DMS153 treated with DMSO at 0.1 percent for 48 hours (cell line): ENCODE measurements around the gene IFIH1.

Experiments
- DNase-seq: peaks from one replicate; lab custom pipeline; 2025; ENCODE audit not compliant: unreplicated experiment; lab: John Stamatoyannopoulos, UW

The IFIH1 gene

DNA sequence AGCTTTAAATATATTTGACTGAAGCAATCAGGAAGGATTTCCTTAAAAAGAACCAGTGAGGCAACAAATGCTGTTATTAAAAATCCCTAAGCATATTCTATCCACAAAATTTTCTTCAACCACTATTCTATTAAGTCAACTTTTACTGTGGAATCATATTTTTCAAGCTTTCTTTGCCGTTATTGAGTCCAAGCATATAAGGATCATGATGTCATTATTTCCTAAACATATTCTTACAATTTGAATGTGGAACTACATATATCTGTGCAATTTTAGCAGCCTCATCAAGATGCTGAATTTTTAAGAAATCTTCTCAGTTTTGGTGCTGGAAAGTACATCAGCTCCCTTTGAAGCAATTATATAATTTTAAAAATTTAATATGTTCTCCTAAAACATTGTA, 5.6 kb downstream of the IFIH1 start:
- no peak for DNase-seq

GRCh38 chr2:162308747-162309503, 9.6 kb downstream of the IFIH1 start:
- DNase-seq: no peak

DNA sequence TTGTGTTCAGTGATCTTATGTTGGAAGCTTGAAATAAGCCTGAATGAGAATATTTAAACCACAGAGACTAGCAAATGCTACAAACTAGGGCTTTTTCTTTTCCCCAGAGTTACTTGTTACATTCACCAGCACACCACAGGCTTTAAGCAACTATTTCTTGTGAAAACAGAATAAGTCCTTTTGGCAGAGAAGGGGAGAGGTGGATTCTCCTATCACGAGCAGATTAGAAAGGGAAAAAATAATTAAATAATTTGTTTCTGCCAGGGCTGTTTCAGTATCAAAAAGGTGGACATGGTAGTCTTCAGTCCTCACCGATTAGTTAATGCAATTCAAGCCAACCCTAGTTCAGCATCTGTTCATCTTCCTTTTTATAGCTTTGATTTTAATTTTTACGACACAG, 12.6 kb downstream of the IFIH1 start:
- DNase-seq: no peak

DNA sequence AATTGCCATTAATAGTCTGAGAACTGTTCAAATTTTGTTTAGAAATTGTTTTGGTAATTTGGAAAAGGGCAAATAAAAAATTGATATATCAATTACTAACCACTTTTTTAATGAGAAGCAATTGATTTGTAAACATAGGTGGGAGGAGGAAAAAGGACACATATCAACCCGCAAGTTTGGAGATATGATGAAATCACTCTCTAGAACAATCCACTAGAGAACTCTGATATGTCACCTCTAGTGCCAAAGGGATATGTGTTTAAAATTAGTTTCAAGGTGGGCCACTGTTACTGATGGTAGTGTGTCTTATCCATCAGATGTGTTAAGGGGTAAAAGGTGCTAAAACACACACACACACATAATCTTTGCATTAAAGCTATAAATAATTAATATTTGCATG, 16.6 kb downstream of the IFIH1 start:
- no peak for DNase-seq

DNA sequence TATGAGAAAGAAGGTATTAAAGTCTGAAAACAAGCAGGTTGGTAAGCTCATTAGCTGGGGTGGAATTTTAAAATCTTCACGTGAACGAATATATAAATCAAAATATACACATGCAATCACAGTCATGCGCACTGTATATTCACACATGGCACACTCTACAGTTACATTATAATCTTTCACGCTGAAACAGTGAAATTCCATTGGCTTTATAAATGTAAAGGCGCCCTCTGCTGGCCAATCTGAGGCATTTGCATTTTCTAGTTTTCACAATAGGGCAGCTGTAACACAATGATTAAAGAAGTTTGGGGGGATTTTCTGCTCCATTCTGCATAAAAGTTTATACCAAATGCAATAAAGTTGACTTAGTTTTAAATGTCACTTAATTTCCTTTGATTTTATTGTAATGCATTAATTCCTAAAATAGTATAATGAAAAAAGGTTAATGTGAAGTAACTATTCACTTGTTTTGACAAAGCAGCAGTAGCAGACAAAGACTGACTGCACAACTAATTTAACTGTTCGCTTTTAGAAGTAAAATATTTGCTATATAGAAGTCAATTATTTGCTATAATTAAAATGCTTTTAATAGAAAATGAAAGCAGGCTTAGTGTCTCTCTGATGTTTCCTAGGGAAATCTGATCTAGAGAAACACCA, 17.2 kb downstream of the IFIH1 start:
- DNase-seq: peak; percentile 69

- no peak for DNase-seq
Measured at GRCh38 chr2:162300266-162300665, 18.2 kb downstream of the IFIH1 start.

DNA sequence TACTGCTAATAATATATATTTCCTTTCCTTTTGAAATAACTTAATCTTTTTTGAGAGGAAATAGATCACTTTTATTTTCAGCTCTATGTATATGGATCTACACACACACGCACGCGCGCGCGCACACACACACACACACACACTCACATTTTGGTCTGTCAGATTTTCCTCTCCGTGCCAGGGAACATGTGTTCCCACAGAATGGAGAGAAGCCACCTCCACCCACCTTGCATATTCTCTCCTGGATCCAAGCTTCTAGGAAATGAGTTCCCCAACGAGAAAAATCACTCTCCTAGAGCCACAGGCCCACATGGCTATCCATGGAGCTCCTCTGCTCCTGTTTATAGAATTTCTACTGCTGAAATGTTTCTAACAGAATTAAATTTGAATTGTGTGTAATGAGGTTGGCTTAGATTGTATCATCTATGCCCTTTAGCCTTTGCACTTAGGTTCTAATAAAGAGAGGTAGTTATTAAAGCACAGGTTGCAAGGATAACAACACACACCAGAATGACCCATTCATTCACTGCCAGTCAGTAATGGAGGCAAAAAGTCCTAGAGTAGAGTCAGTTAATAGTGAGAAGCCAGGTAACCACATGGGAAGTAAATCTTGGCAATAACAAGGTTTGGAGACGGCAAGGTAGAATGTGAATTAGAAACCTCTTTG, 19.7 kb downstream of the IFIH1 start:
- no peak for DNase-seq

DNA sequence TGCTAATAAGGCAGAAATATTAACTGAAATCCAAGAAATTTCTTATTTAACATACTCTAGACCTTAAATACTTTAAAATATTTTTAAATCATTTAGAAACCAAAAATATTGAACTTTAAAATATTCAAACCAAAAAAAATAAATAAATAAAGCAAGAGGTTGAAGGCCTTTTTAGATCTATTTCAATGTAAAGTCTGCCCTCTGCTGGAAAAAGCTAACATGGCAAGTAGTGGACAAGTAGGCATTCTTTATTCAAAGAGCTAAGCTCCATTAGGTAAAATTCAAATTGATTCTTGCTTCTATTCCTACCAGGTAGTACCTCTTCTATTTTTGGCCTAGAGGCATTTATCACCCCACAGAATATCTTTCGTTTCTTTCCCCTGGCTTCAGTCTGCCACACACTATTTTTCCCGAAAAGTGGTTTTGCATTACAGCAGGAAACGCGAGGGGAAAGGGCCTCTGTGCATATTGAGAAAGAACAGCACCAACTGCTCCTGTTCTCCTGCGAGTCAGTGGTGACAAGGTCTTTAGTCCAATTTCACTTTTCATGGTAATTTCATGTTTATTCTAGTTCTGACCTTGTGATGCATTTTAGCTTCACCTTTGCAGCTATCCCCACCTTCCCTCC, 20.4 kb downstream of the IFIH1 start:
- peak; percentile 61 for DNase-seq

DNA sequence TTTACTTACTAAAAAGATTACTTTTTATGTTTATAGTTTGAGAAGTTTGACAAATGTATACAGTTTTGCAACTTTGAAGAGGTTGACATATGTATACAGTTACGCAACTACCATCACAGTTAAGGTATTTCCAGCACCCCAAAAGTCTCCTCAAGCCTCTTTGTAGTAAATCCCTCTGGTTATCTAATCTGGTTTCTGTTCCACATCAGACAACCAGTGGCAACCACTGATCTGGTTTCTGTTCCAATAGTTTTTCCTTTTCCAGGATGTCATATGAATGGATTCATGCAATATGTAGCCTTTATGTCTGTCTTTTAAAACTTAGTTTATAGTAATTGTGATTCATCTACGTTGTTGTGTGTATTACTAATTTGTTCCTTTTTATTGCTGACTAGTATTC, 23.5 kb downstream of the IFIH1 start:
- no peak for DNase-seq

DNA sequence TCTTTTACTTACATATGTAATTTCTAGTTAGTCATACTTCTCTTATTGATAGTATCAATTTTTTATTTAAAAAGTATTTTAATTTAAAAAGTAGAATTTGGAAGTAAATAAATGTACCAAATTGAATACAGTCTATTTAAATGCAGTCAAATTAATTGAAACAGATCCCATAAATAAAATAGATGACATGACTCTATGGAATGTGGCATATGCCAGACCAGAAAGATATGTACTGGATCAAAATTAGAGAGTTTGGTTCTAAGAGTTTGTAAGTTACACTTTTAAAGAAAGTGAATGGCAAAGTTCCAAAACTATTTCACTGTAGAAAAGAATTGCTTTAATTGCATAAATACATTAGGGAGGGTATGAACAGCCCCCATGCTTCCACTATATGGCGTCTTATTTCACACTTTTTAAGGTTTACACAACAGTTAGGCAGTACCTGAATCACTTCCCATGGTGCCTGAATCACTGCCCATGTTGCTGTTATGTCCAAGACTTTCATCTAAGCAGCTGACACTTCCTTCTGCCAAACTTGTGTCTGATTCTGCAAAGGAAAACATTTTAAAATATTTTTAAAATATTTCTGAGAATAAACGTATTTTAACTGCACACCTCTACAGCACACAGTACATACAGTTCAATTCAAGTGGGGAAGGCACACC, 25.2 kb downstream of the IFIH1 start:
- DNase-seq: no peak

- DNase-seq: no peak
Measured at GRCh38 chr2:162291748-162292147, 26.7 kb downstream of the IFIH1 start.

- DNase-seq: no peak
Measured at GRCh38 chr2:162282765-162283425, 35.6 kb downstream of the IFIH1 start.

- no peak for DNase-seq
Measured at GRCh38 chr2:162280654-162281053, 37.8 kb downstream of the IFIH1 start.

GRCh38 chr2:162277381-162277780, 41.1 kb downstream of the IFIH1 start:
- no peak for DNase-seq

DNA sequence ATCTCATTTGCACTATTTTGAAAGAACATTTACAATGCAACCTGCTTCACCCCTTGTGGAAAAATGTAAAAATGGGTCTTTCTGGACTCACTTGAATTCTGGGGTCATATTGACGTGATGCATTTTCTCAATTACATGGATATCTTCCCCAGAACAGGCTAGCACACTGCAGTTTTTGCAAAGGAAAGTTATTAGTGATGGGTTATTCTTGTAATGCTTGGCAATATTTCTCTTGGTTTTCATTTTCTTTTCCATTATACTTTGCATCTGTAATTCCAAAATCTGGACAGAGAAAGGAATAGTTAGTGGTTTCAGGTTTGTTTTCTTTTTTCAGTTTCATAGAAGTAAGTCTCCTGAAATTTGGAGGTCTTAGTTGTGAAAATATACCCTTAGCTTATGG, 50.5 kb downstream of the IFIH1 start:
- no peak for DNase-seq

DNA sequence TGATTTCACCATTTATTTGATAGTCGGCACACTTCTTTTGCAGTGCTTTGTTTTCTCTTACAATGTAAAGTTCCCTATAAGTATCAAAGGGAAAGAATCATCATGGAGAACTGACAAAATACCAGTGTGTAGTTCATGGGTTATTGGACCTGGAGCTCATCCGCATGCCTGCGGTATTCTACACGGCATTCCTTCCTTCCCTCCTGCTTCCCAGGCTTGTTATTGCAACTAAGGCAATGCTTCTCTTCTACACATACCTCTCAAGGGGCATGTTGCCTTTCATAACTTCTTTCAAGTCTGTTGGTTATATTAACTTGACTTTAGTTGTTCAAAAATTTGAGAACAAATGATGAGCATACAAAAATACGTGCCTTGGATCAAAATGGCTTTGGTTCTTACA, 51.0 kb downstream of the IFIH1 start:
- no peak for DNase-seq

- DNase-seq: no peak
Measured at GRCh38 chr2:162266460-162266760, 52.1 kb downstream of the IFIH1 start.

GRCh38 chr2:162265666-162266459, 52.6 kb downstream of the IFIH1 start:
- DNase-seq: no peak

- no peak for DNase-seq
Measured at GRCh38 chr2:162261032-162261945, 57.2 kb downstream of the IFIH1 start.
